HEK293 (cell line): ENCODE results near the gene CACNG4.

Source experiments
- CTCF ChIA-PET: fragments of 350-600 bp; formaldehyde crosslinking; extraction: SDS; loops from one replicate; lab custom pipeline; 2021; ENCODE audit warnings: antibody characterized with exemption; lab: Yijun Ruan, JAX
- POLR2A ChIA-PET: fragments of 300-600 bp; formaldehyde crosslinking; extraction: SDS; loops from one replicate; lab custom pipeline; 2020; ENCODE audit warnings: antibody characterized with exemption, inconsistent platforms; lab: Yijun Ruan, JAX
- H3K27ac ChIP-seq: fragments of 200-500 bp; sonication (Bioruptor generic); 2 replicates; pipeline ENCODE4 v1.5.1; 2014; ENCODE audit warnings: low read depth, low read length, control low read depth, inconsistent platforms; ENCODE audit errors: extremely low read depth
- H3K36me3 ChIP-seq, 2 experiments: fragments of 200-500 bp in 1 of 2; sonication (Bioruptor generic) in 1 of 2; 1 replicate in 1 of 2; 2 replicates in 1 of 2; pipeline ENCODE4 v1.5.1; 2014 to 2017; ENCODE audit warnings: inconsistent platforms in 2 of 2, low read length in 2 of 2; ENCODE audit not compliant: control insufficient read depth in 2 of 2, insufficient read depth in 1 of 2
- H3K4me1 ChIP-seq: fragments of 200-500 bp; sonication (Bioruptor generic); 2 replicates; pipeline ENCODE4 v1.5.1; 2014; ENCODE audit warnings: mild to moderate bottlenecking, low read length, inconsistent platforms; ENCODE audit not compliant: control insufficient read depth, insufficient read depth
- H3K4me3 ChIP-seq: 2 replicates; pipeline ENCODE4 v1.5.1; 2011; ENCODE audit warnings: low read depth, mild to moderate bottlenecking, control low read depth, low read length, moderate library complexity
- H3K9me3 ChIP-seq: fragments of 200-500 bp; sonication (Bioruptor generic); 2 replicates; pipeline ENCODE4 v1.5.1; 2014; ENCODE audit warnings: low read depth, low read length, inconsistent platforms; ENCODE audit not compliant: control insufficient read depth, insufficient read depth
- KLF7 ChIP-seq: fragments of 450-650 bp; formaldehyde crosslinking; IDR thresholded peaks from 2 replicates; pipeline ENCODE4 v1.5.1; 2016; ENCODE audit warnings: missing biosample characterization, missing genetic modification characterization, borderline replicate concordance
- MEIS1 ChIP-seq: sonication (generic); formaldehyde crosslinking; IDR thresholded peaks from 2 replicates; pipeline ENCODE4 v1.8.1; 2022; ENCODE audit warnings: missing genetic modification reagents, mild to moderate bottlenecking, borderline replicate concordance
- PRDM10 ChIP-seq: fragments of 450-650 bp; formaldehyde crosslinking; IDR thresholded peaks from 2 replicates; pipeline ENCODE4 v1.5.1; 2016; ENCODE audit warnings: missing biosample characterization, missing genetic modification characterization
- RBAK ChIP-seq: fragments of 450-650 bp; formaldehyde crosslinking; IDR thresholded peaks from 2 replicates; pipeline ENCODE4 v1.5.1; 2016; ENCODE audit warnings: missing biosample characterization, missing genetic modification characterization
- REST ChIP-seq: fragments of 450-650 bp; formaldehyde crosslinking; IDR thresholded peaks from 2 replicates; pipeline ENCODE4 v1.5.1; 2016; ENCODE audit warnings: missing biosample characterization, missing genetic modification characterization
- TCF7L2 ChIP-seq: IDR thresholded peaks from 2 replicates; pipeline ENCODE4 v1.6.1; 2011; ENCODE audit warnings: low read depth, mild to moderate bottlenecking, inconsistent platforms, low read length, moderate library complexity, borderline replicate concordance
- ZBTB11 ChIP-seq: fragments of 450-650 bp; formaldehyde crosslinking; conservative IDR thresholded peaks from 2 replicates; pipeline ENCODE4 v1.5.1; 2016; ENCODE audit warnings: low read depth, missing biosample characterization, missing genetic modification characterization
- ZFP69B ChIP-seq: fragments of 450-650 bp; formaldehyde crosslinking; IDR thresholded peaks from 2 replicates; pipeline ENCODE4 v1.5.1; 2016; ENCODE audit warnings: missing biosample characterization, missing genetic modification characterization
- ZNF16 ChIP-seq: fragments of 450-650 bp; formaldehyde crosslinking; IDR thresholded peaks from 2 replicates; pipeline ENCODE4 v1.5.1; 2016; ENCODE audit warnings: low read depth, missing biosample characterization, missing genetic modification characterization
- ZNF23 ChIP-seq: fragments of 450-650 bp; formaldehyde crosslinking; IDR thresholded peaks from 2 replicates; pipeline ENCODE4 v1.5.1; 2016; ENCODE audit warnings: missing biosample characterization, missing genetic modification characterization, borderline replicate concordance
- ZNF37A ChIP-seq: fragments of 450-650 bp; IDR thresholded peaks from 2 replicates; pipeline ENCODE4 v1.5.1; 2018; ENCODE audit warnings: missing biosample characterization, missing genetic modification characterization
- ZNF394 ChIP-seq: fragments of 450-650 bp; formaldehyde crosslinking; IDR thresholded peaks from 2 replicates; pipeline ENCODE4 v1.5.1; 2016; ENCODE audit warnings: missing biosample characterization, missing genetic modification characterization, mild to moderate bottlenecking, moderate library complexity, borderline replicate concordance
- ZNF398 ChIP-seq: fragments of 450-650 bp; formaldehyde crosslinking; IDR thresholded peaks from 2 replicates; pipeline ENCODE4 v1.5.1; 2017; ENCODE audit warnings: missing biosample characterization, missing genetic modification characterization
- ZNF513 ChIP-seq: fragments of 450-650 bp; IDR thresholded peaks from 2 replicates; pipeline ENCODE4 v1.5.1; 2018; ENCODE audit warnings: missing biosample characterization, missing genetic modification characterization
- ZNF571 ChIP-seq: fragments of 450-650 bp; formaldehyde crosslinking; IDR thresholded peaks from 2 replicates; pipeline ENCODE4 v1.5.0; 2017; ENCODE audit warnings: missing biosample characterization, missing genetic modification characterization
- ZNF610 ChIP-seq: fragments of 450-650 bp; formaldehyde crosslinking; IDR thresholded peaks from 2 replicates; pipeline ENCODE4 v1.5.1; 2016; ENCODE audit warnings: missing biosample characterization, missing genetic modification characterization, borderline replicate concordance
- ZNF623 ChIP-seq: fragments of 450-650 bp; formaldehyde crosslinking; IDR thresholded peaks from 2 replicates; pipeline ENCODE4 v1.5.1; 2016; ENCODE audit warnings: missing biosample characterization, missing genetic modification characterization
- ZNF776 ChIP-seq: fragments of 450-650 bp; formaldehyde crosslinking; IDR thresholded peaks from 2 replicates; pipeline ENCODE4 v1.5.0; 2017; ENCODE audit warnings: missing biosample characterization, missing genetic modification characterization, borderline replicate concordance
- ZNF791 ChIP-seq: fragments of 450-650 bp; formaldehyde crosslinking; IDR thresholded peaks from 2 replicates; pipeline ENCODE4 v1.5.1; 2016; ENCODE audit warnings: missing biosample characterization, missing genetic modification characterization

CACNG4 gene

GRCh38 chr17:66920435-66920834, 44.1 kb upstream of the CACNG4 start:
- no peaks in the 10 kb centered on the region for H3K36me3 ChIP-seq
- TF ChIP-seq ZNF394 (tag by site-specific recombination): no peak
- no peak for TF ChIP-seq ZNF398 (tag by site-specific recombination)
- no peak for TF ChIP-seq ZNF23 (tag by site-specific recombination)
- TF ChIP-seq REST (tag by site-specific recombination): no peak
- no peak for TF ChIP-seq RBAK (tag by site-specific recombination)
- TF ChIP-seq KLF7 (tag by site-specific recombination): no peak
- TF ChIP-seq ZNF16 (tag by site-specific recombination): no peak
- TF ChIP-seq ZNF791 (tag by site-specific recombination): no peak
- TF ChIP-seq PRDM10: no peak
- TF ChIP-seq TCF7L2: no peak
- TF ChIP-seq ZNF513 (tag by site-specific recombination): no peak
- no peak for TF ChIP-seq ZNF610 (tag by site-specific recombination)
- TF ChIP-seq ZBTB11: no peak
- TF ChIP-seq ZFP69B: no peak
- no peak for TF ChIP-seq ZNF776
- no peak for TF ChIP-seq ZNF571
- no peak for TF ChIP-seq MEIS1
- TF ChIP-seq ZNF623 (tag by site-specific recombination): no peak
- TF ChIP-seq ZNF37A: no peak
- H3K4me1 ChIP-seq: no peaks in the 10 kb centered on the region
- CTCF ChIA-PET: interaction anchor here (0.6 to 0.7 kb wide), 4 partner anchors 53 to 454 kb away, joined by 3 to 4 read pairs (median 3); no protein-coding TSS in a partner anchor
- no peaks in the 10 kb centered on the region for H3K9me3 ChIP-seq
- no peak overlapping the region for H3K4me3 ChIP-seq
- POLR2A ChIA-PET: no interaction called here
- H3K27ac ChIP-seq: no peak overlapping the region
